ENCODE results near the gene DEUP1.
"Not testable (repeated sequence)": the region's sequence is repeated elsewhere in the genome, so short reads cannot be mapped to it uniquely, and the experiment has no call there.

The DEUP1 gene

GRCh38 chr11:93330446-93330984, at the start of gene DEUP1:
DEUP1 (plus strand) TSS chr11:93330742; CDS start chr11:93332260, 1,518 bp downstream.
- in situ Hi-C loops (cut with MboI; ENCODE audit: low sequenced_read_pairs): no loop called here

GRCh38 chr11:93285430-93285829, 45.1 kb upstream of the DEUP1 start:
- in situ Hi-C loops (cut with MboI; ENCODE audit: low sequenced_read_pairs): no loop called here

- in situ Hi-C loops (cut with MboI; ENCODE audit: low sequenced_read_pairs): no loop called here
Observed at GRCh38 chr11:93287434-93287833, 43.1 kb upstream of the DEUP1 start.

GRCh38 chr11:93288079-93288478, 42.5 kb upstream of the DEUP1 start:
- in situ Hi-C loops (cut with MboI; ENCODE audit: low sequenced_read_pairs): no loop called here

- in situ Hi-C loops (cut with MboI; ENCODE audit: low sequenced_read_pairs): no loop called here
Observed at GRCh38 chr11:93288767-93289166, 41.8 kb upstream of the DEUP1 start.

- in situ Hi-C loops (cut with MboI; ENCODE audit: low sequenced_read_pairs): no loop called here
Observed at GRCh38 chr11:93289782-93290463, 40.6 kb upstream of the DEUP1 start.

- in situ Hi-C loops (cut with MboI; ENCODE audit: low sequenced_read_pairs): no loop called here
Observed at GRCh38 chr11:93291110-93291509, 39.4 kb upstream of the DEUP1 start.

GRCh38 chr11:93291898-93292297, 38.6 kb upstream of the DEUP1 start:
- in situ Hi-C loops (cut with MboI; ENCODE audit: low sequenced_read_pairs): no loop called here

GRCh38 chr11:93295921-93296575, 34.5 kb upstream of the DEUP1 start:
- in situ Hi-C loops (cut with MboI; ENCODE audit: low sequenced_read_pairs): no loop called here

GRCh38 chr11:93303689-93304088, 26.9 kb upstream of the DEUP1 start:
- in situ Hi-C loops (cut with MboI; ENCODE audit: low sequenced_read_pairs): no loop called here

- in situ Hi-C loops (cut with MboI; ENCODE audit: low sequenced_read_pairs): not testable (repeated sequence)
Observed at GRCh38 chr11:93314399-93314798, 16.1 kb upstream of the DEUP1 start.

- in situ Hi-C loops (cut with MboI; ENCODE audit: low sequenced_read_pairs): no loop called here
Observed at GRCh38 chr11:93319224-93319839, 11.2 kb upstream of the DEUP1 start.

GRCh38 chr11:93320230-93320629, 10.3 kb upstream of the DEUP1 start:
- in situ Hi-C loops (cut with MboI; ENCODE audit: low sequenced_read_pairs): no loop called here

GRCh38 chr11:93322207-93322606, 8.3 kb upstream of the DEUP1 start:
- in situ Hi-C loops (cut with MboI; ENCODE audit: low sequenced_read_pairs): no loop called here

GRCh38 chr11:93323747-93324146, 6.8 kb upstream of the DEUP1 start:
- in situ Hi-C loops (cut with MboI; ENCODE audit: low sequenced_read_pairs): no loop called here

GRCh38 chr11:93324500-93324899, 6.0 kb upstream of the DEUP1 start:
- in situ Hi-C loops (cut with MboI; ENCODE audit: low sequenced_read_pairs): no loop called here

- in situ Hi-C loops (cut with MboI; ENCODE audit: low sequenced_read_pairs): no loop called here
Observed at GRCh38 chr11:93326681-93327080, 3.9 kb upstream of the DEUP1 start.

- in situ Hi-C loops (cut with MboI; ENCODE audit: low sequenced_read_pairs): no loop called here
Observed at GRCh38 chr11:93329936-93330445, 551 bp upstream of the DEUP1 start.

- in situ Hi-C loops (cut with MboI; ENCODE audit: low sequenced_read_pairs): no loop called here
Observed at GRCh38 chr11:93340223-93340622, 9.7 kb downstream of the DEUP1 start.

GRCh38 chr11:93344855-93345333, 14.4 kb downstream of the DEUP1 start:
- in situ Hi-C loops (cut with MboI; ENCODE audit: low sequenced_read_pairs): no loop called here

- in situ Hi-C loops (cut with MboI; ENCODE audit: low sequenced_read_pairs): no loop called here
Observed at GRCh38 chr11:93348930-93349329, 18.4 kb downstream of the DEUP1 start.

- in situ Hi-C loops (cut with MboI; ENCODE audit: low sequenced_read_pairs): no loop called here
Observed at GRCh38 chr11:93350835-93351234, 20.3 kb downstream of the DEUP1 start.
